ENCODE data around the gene FAM181B.

DNA sequence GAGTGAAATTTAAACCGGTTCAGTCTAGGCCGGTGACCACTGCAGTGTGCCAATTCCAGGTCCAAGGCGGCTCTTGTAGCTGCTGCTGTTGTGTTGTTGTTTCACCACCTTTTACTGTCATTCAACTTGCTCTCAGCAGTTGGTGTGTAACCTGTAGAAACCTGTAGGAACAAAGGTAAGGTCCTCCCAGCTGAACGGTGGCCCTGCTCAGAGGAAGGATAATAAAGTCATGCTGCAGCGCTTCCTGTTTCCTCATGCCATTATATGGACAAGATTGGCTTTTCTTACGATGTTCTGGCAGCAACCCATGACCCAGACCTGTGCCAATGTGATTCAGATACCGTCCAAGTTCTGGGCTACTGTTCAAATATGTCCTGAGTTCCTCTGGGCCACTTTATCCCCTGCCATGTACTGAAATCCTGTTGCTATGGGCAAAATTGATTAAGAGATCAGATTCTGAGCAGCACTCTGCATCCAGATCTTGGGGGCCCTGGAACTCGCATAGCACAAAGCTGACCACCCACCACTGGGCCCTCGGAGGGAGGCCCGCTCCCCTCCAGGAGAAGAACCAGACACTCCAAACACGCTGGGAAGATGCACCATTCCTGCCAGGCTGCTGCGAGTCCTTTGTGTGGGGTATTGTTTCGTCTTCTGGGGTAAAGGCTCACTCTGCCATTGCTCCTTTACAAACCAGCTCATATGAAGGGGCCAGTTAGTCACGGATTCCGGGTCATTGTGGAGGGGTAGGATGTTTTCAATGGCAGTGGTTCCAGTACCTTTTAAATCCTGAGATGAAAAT, 13.2 kb downstream of the FAM181B start:
- no peak for TF ChIP-seq POLR2AphosphoS5 (IDR thresholded peaks at IDR 0.05; ENCODE audit: borderline replicate concordance, low read depth, low read length)
- no peak for TF ChIP-seq EZH2 (IDR thresholded peaks at IDR 0.05)
- no peak for TF ChIP-seq FOXP2 (optimal IDR thresholded peaks at IDR 0.05; ENCODE audit: control extremely low read depth, extremely low read length, insufficient read depth)

All from SK-N-MC (cell line).